DOHH2 (cell line): ENCODE measurements around the gene PSME3.

Experiments
- H3F3A ChIP-seq: fragments of 200-600 bp; sonication (generic), shearing (Covaris generic); 2 replicates; pipeline ENCODE4 v1.6.0; 2016; ENCODE audit warnings: antibody characterized with exemption, mild to moderate bottlenecking; ENCODE audit not compliant: control insufficient read depth, insufficient read depth
- H3K27ac ChIP-seq: fragments of 200-600 bp; sonication (generic); 2 replicates; pipeline ENCODE4 v1.5.1; 2014; ENCODE audit warnings: low read depth, mild to moderate bottlenecking, low read length, moderate library complexity
- H3K27me3 ChIP-seq: fragments of 200-600 bp; sonication (generic); 2 replicates; pipeline ENCODE4 v1.6.1; 2014; ENCODE audit warnings: mild to moderate bottlenecking, low read length, mixed read lengths; ENCODE audit not compliant: control insufficient read depth
- H3K36me3 ChIP-seq: fragments of 200-600 bp; sonication (generic); 2 replicates; pipeline ENCODE4 v1.6.1; 2014; ENCODE audit warnings: mild to moderate bottlenecking, low read length, moderate library complexity, mixed read lengths; ENCODE audit not compliant: control insufficient read depth
- H3K4me1 ChIP-seq: fragments of 200-600 bp; sonication (generic); 2 replicates; pipeline ENCODE4 v1.6.1; 2014; ENCODE audit warnings: mild to moderate bottlenecking, low read length, mixed read lengths; ENCODE audit not compliant: control insufficient read depth
- H3K4me2 ChIP-seq: fragments of 200-600 bp; sonication (generic); 2 replicates; pipeline ENCODE4 v1.6.0; 2014; ENCODE audit warnings: mild to moderate bottlenecking, low read length, moderate library complexity
- H3K4me3 ChIP-seq: fragments of 200-600 bp; sonication (generic); 2 replicates; pipeline ENCODE4 v1.5.1; 2014; ENCODE audit warnings: mild to moderate bottlenecking, low read length, mixed read lengths
- H3K79me2 ChIP-seq: fragments of 200-600 bp; sonication (generic); 2 replicates; pipeline ENCODE4 v1.6.1; 2014; ENCODE audit warnings: mild to moderate bottlenecking, low read length, mixed read lengths; ENCODE audit not compliant: control insufficient read depth
- H3K9me2 ChIP-seq: fragments of 200-600 bp; sonication (generic); replicated peaks from 2 replicates; pipeline ENCODE4 v1.6.1; 2014; ENCODE audit warnings: mild to moderate bottlenecking, low read length, mixed read lengths; ENCODE audit not compliant: control insufficient read depth
- H3K9me3 ChIP-seq: fragments of 200-600 bp; sonication (generic); 2 replicates; pipeline ENCODE4 v1.6.1; 2014; ENCODE audit warnings: antibody characterized with exemption, low read length, mixed read lengths; ENCODE audit not compliant: control insufficient read depth, insufficient read depth
- H4K20me1 ChIP-seq: fragments of 200-600 bp; sonication (generic); 2 replicates; pipeline ENCODE4 v1.6.0; 2014; ENCODE audit warnings: low read depth, mild to moderate bottlenecking, antibody characterized with exemption, low read length, moderate library complexity; ENCODE audit not compliant: control insufficient read depth, insufficient read depth
- CTCF ChIP-seq: fragments of 200-600 bp; sonication (generic); IDR thresholded peaks from one replicate; pipeline ENCODE4 v1.5.1; 2014; ENCODE audit warnings: antibody characterized with exemption, mild to moderate bottlenecking, low read depth, low read length; ENCODE audit not compliant: poor library complexity, severe bottlenecking
- EZH2phosphoT487 ChIP-seq: fragments of 200-600 bp; sonication (generic); IDR thresholded peaks from 2 replicates; pipeline ENCODE4 v1.6.1; 2017; ENCODE audit warnings: borderline replicate concordance, mild to moderate bottlenecking, antibody characterized with exemption, low read length, moderate library complexity, mixed read lengths

Gene PSME3

GRCh38 chr17:42797067-42798007 lies 35.9 kb upstream of the PSME3 start:
- H3K27me3 ChIP-seq: peaks cover 6% of the 10 kb centered on the region
- no peaks in the 10 kb centered on the region for H4K20me1 ChIP-seq
- H3K9me2 ChIP-seq: no peaks in the 10 kb centered on the region
- H3K4me1 ChIP-seq: peaks cover 13% of the 10 kb centered on the region
- H3K9me3 ChIP-seq: no peaks in the 10 kb centered on the region
- H3K79me2 ChIP-seq: peaks cover 6% of the 10 kb centered on the region
- no peak overlapping the region for H3K27ac ChIP-seq
- H3F3A ChIP-seq: no peaks in the 10 kb centered on the region
- H3K4me3 ChIP-seq: peak overlapping the region; percentile 86
- no peaks in the 10 kb centered on the region for H3K36me3 ChIP-seq
- TF ChIP-seq CTCF (no peak), EZH2phosphoT487 (no peak)
- peak overlapping the region; percentile 81 for H3K4me2 ChIP-seq

GRCh38 chr17:42798011-42798382 lies 35.2 kb upstream of the PSME3 start:
- no peaks in the 10 kb centered on the region for H3F3A ChIP-seq
- TF ChIP-seq CTCF (no peak), EZH2phosphoT487 (no peak)
- peaks cover 12% of the 10 kb centered on the region for H3K27me3 ChIP-seq
- H3K4me2 ChIP-seq: peak overlapping the region; percentile 81
- no peaks in the 10 kb centered on the region for H3K36me3 ChIP-seq
- H3K9me2 ChIP-seq: no peaks in the 10 kb centered on the region
- no peaks in the 10 kb centered on the region for H4K20me1 ChIP-seq
- H3K4me3 ChIP-seq: peak overlapping the region; percentile 86
- peaks cover 13% of the 10 kb centered on the region for H3K4me1 ChIP-seq
- H3K9me3 ChIP-seq: no peaks in the 10 kb centered on the region
- H3K27ac ChIP-seq: no peak overlapping the region
- H3K79me2 ChIP-seq: peaks cover 6% of the 10 kb centered on the region

- Histone ChIP-seq H3K27me3 (peaks cover 18% of the 10 kb centered on the region), H3K4me2 (peak within 1 kb of the TSS; percentile 81), H3K4me3 (peak within 1 kb of the TSS; percentile 86), H3K36me3 (no peaks in the 10 kb centered on the region), H3K9me3 (no peaks in the 10 kb centered on the region), H3K79me2 (peaks cover 6% of the 10 kb centered on the region), H3F3A (no peaks in the 10 kb centered on the region), H4K20me1 (no peaks in the 10 kb centered on the region), H3K4me1 (peaks cover 13% of the 10 kb centered on the region), H3K27ac (no peak within 1 kb of the TSS), H3K9me2 (no peaks in the 10 kb centered on the region)
- TF ChIP-seq EZH2phosphoT487 (no peak), CTCF (no peak)
Observed at GRCh38 chr17:42798383-42799380, 34.5 kb upstream of the PSME3 start, which contains the start of the genes CNTD1 and COA3. Gene CNTD1, plus strand, starts transcription at chr17:42798861. Its CDS starts 207 bp downstream, at chr17:42799068. Gene COA3, minus strand, starts transcription at chr17:42798704. Its CDS starts 23 bp downstream, at chr17:42798681.
